Endometrium (tissue), 2 donors: ENCODE results near the gene NTM.
A peak's percentile ranks its signal among the peaks of the same experiment; 100 is the strongest.

Experiments
- FAIRE-seq: peaks from 2 replicates; lab custom pipeline; 2012; peaks lifted over from hg19 to GRCh38; lab: Jason Lieb, UNC
- donor health status: control.
- donor health status: control.

Gene NTM

GRCh38 chr11:132168344-132168981 lies 798.0 kb downstream of the NTM start:
- FAIRE-seq = no peak

- FAIRE-seq = no peak
Measured at GRCh38 chr11:132171031-132171430, 800.6 kb downstream of the NTM start.

- no peak for FAIRE-seq
Measured at GRCh38 chr11:132174362-132175255, 804.2 kb downstream of the NTM start.

- FAIRE-seq = no peak
Measured at GRCh38 chr11:132177106-132177505, 806.7 kb downstream of the NTM start.

- FAIRE-seq = no peak
Measured at GRCh38 chr11:132184079-132184478, 813.7 kb downstream of the NTM start.

- no peak for FAIRE-seq
Measured at GRCh38 chr11:132185726-132186592, 815.5 kb downstream of the NTM start.

- FAIRE-seq = no peak
Measured at GRCh38 chr11:132186699-132187098, 816.3 kb downstream of the NTM start.

GRCh38 chr11:132187386-132187785 lies 817.0 kb downstream of the NTM start:
- FAIRE-seq = no peak

GRCh38 chr11:132187814-132188213 lies 817.4 kb downstream of the NTM start:
- no peak for FAIRE-seq

GRCh38 chr11:132196928-132197327 lies 826.5 kb downstream of the NTM start:
- no peak for FAIRE-seq

- FAIRE-seq = no peak
Measured at GRCh38 chr11:132200353-132200936, 830.0 kb downstream of the NTM start.

GRCh38 chr11:132202621-132203020 lies 832.2 kb downstream of the NTM start:
- no peak for FAIRE-seq

- no peak for FAIRE-seq
Measured at GRCh38 chr11:132205006-132205405, 834.6 kb downstream of the NTM start.

GRCh38 chr11:132205496-132205895 lies 835.1 kb downstream of the NTM start:
- no peak for FAIRE-seq

- FAIRE-seq = no peak
Measured at GRCh38 chr11:132206993-132207392, 836.6 kb downstream of the NTM start.

- FAIRE-seq = no peak
Measured at GRCh38 chr11:132208477-132209055, 838.2 kb downstream of the NTM start.

- FAIRE-seq = no peak
Measured at GRCh38 chr11:132211479-132211878, 841.1 kb downstream of the NTM start.

GRCh38 chr11:132217856-132218255 lies 847.4 kb downstream of the NTM start:
- FAIRE-seq = no peak

GRCh38 chr11:132220474-132220873 lies 850.1 kb downstream of the NTM start:
- FAIRE-seq = peak; percentile 97

- FAIRE-seq = no peak
Measured at GRCh38 chr11:132222345-132222744, 851.9 kb downstream of the NTM start.

- FAIRE-seq = no peak
Measured at GRCh38 chr11:132226522-132226921, 856.1 kb downstream of the NTM start.
